Activated CD4-positive, alpha-beta T cell treated with anti-CD3 and anti-CD28 coated beads, Interleukin-10, Interleukin-2, amounts not matched to agents 100 ng/mL and 50 ng/mL, durations not matched to agents 16 hours and 8 hours (primary cell): ENCODE data around the gene IGFL1.
"Not testable (repeated sequence)": the region's sequence is repeated elsewhere in the genome, so short reads cannot be mapped to it uniquely, and the experiment has no call there.

Experiments used
- DNase-seq: peaks from one replicate; pipeline ENCODE4 v3.0.0-alpha.2; 2020

The IGFL1 gene

GRCh38 chr19:46226438-46226973 is 3.0 kb upstream of the IGFL1 start:
- no peak for DNase-seq

GRCh38 chr19:46232029-46232428 is 2.5 kb downstream of the IGFL1 start:
- no peak for DNase-seq

GRCh38 chr19:46232468-46232867 is 2.9 kb downstream of the IGFL1 start:
- no peak for DNase-seq

GRCh38 chr19:46232938-46233621 is 3.5 kb downstream of the IGFL1 start:
- DNase-seq, result no peak

GRCh38 chr19:46233871-46234270 is 4.3 kb downstream of the IGFL1 start:
- DNase-seq, result not testable (repeated sequence)

- not testable (repeated sequence) for DNase-seq
Measured at GRCh38 chr19:46238141-46238540, 8.6 kb downstream of the IGFL1 start.

GRCh38 chr19:46239193-46240024 is 9.9 kb downstream of the IGFL1 start:
- DNase-seq, result no peak

- DNase-seq, result no peak
Measured at GRCh38 chr19:46240693-46241092, 11.2 kb downstream of the IGFL1 start.

GRCh38 chr19:46241626-46242025 is 12.1 kb downstream of the IGFL1 start:
- no peak for DNase-seq

GRCh38 chr19:46243081-46243654 is 13.6 kb downstream of the IGFL1 start:
- DNase-seq, result not testable (repeated sequence)

GRCh38 chr19:46250076-46250735 is 20.7 kb downstream of the IGFL1 start:
- DNase-seq, result no peak

- DNase-seq, result no peak
Measured at GRCh38 chr19:46251416-46251815, 21.9 kb downstream of the IGFL1 start.

GRCh38 chr19:46254776-46255175 is 25.2 kb downstream of the IGFL1 start:
- DNase-seq, result no peak

GRCh38 chr19:46256855-46257254 is 27.3 kb downstream of the IGFL1 start:
- DNase-seq, result no peak

GRCh38 chr19:46261501-46261900 is 32.0 kb downstream of the IGFL1 start:
- not testable (repeated sequence) for DNase-seq

GRCh38 chr19:46262684-46263296 is 33.2 kb downstream of the IGFL1 start:
- DNase-seq, result peak; percentile 90

- not testable (repeated sequence) for DNase-seq
Measured at GRCh38 chr19:46264801-46265200, 35.3 kb downstream of the IGFL1 start.

GRCh38 chr19:46265217-46265828 is 35.8 kb downstream of the IGFL1 start:
- DNase-seq, result peak; percentile 85

- DNase-seq, result no peak
Measured at GRCh38 chr19:46269101-46269500, 39.6 kb downstream of the IGFL1 start.

- DNase-seq, result no peak
Measured at GRCh38 chr19:46270521-46271256, 41.1 kb downstream of the IGFL1 start.

- DNase-seq, result no peak
Measured at GRCh38 chr19:46271481-46272197, 42.1 kb downstream of the IGFL1 start.
